ENCODE measurements around the gene MOB3B. TPM values are rescaled to one million over a fixed set of nuclear protein-coding genes. Genes with fewer than 3 reads are reported as not detected.

Gene MOB3B
- total and polyA plus RNA-seq, 2 donors (not counting 1 experiment from before 2014, with no cell fraction given) = under 0.01 to 0.15 TPM

DNA sequence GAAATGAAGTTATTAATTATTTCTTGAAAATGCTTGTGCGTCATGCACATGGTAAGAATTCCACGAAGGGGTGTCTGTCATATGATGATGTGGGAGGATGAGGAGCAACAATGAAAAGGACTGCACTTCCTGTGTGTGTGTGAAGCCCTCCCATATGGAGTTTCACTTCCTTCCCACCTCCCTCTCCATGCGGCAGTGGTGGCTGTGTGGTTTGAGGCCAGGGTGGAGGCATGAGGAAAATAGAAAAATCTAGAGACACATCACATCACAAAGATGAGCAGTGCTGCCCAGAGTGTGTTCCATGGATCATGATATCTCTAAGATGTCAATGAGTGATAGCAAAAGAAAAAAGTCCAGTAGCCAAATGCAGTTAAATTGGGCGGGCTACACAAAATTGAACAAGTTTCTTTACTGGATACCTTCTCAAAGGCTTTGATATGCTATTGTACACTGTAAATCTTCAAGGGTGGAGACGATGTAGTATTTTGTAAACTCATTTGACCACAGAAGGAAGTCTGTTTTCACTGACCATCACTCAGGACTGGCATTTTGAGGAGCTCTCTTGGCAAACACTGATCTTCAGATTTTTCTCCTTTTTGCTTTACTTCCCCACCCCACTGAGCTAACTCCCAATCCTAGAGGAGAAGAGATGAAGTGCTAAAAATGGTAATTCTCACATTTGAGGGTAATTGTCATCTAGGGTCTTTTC is 177.0 kb downstream of the MOB3B start:
- Histone ChIP-seq H3K27me3 (ENCODE audit: control insufficient read depth, insufficient read depth, low read length) (no peaks in the 10 kb centered on the region), H3K4me3 (replicated peaks in 1 of 4; ENCODE audit: control extremely low read depth in 1 of 4, insufficient read depth in 1 of 4, low read depth in 3 of 4, low read length in 4 of 4) (no peak overlapping the region), H3K36me3 (ENCODE audit: control insufficient read depth, insufficient read depth, low read length) (no peaks in the 10 kb centered on the region), H3K4me1 (ENCODE audit: control insufficient read depth, extremely low read depth, insufficient read depth, low read length) (no peaks in the 10 kb centered on the region), H3K9me3 (ENCODE audit: control insufficient read depth, insufficient read depth, low read depth, low read length) (no peaks in the 10 kb centered on the region), H3K27ac (ENCODE audit: insufficient read depth, low read length) (no peak overlapping the region), H3K9ac (ENCODE audit: insufficient read depth, low read length) (no peak overlapping the region), H3K4me2 (ENCODE audit: extremely low read depth, insufficient read depth, low read length) (no peak overlapping the region), H3K79me2 (ENCODE audit: control insufficient read depth, insufficient read depth, low read length) (no peaks in the 10 kb centered on the region), H2AFZ (ENCODE audit: low read length) (no peak overlapping the region), H4K20me1 (ENCODE audit: control insufficient read depth, extremely low read depth, insufficient read depth, low read length) (no peaks in the 10 kb centered on the region)
- DNase-seq (ENCODE audit: low read depth in 2 of 2) = no peak
- TF ChIP-seq, protein P1, sequence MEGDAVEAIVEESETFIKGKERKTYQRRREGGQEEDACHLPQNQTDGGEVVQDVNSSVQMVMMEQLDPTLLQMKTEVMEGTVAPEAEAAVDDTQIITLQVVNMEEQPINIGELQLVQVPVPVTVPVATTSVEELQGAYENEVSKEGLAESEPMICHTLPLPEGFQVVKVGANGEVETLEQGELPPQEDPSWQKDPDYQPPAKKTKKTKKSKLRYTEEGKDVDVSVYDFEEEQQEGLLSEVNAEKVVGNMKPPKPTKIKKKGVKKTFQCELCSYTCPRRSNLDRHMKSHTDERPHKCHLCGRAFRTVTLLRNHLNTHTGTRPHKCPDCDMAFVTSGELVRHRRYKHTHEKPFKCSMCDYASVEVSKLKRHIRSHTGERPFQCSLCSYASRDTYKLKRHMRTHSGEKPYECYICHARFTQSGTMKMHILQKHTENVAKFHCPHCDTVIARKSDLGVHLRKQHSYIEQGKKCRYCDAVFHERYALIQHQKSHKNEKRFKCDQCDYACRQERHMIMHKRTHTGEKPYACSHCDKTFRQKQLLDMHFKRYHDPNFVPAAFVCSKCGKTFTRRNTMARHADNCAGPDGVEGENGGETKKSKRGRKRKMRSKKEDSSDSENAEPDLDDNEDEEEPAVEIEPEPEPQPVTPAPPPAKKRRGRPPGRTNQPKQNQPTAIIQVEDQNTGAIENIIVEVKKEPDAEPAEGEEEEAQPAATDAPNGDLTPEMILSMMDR (conservative IDR thresholded peaks at IDR 0.05 in 1 of 2, IDR thresholded peaks at IDR 0.05 in 1 of 2; ENCODE audit: low read depth in 1 of 2, low read length in 2 of 2) = no peak
- no peak for TF ChIP-seq EZH2 (IDR thresholded peaks at IDR 0.05; ENCODE audit: low read length, missing control alignments)

DNA sequence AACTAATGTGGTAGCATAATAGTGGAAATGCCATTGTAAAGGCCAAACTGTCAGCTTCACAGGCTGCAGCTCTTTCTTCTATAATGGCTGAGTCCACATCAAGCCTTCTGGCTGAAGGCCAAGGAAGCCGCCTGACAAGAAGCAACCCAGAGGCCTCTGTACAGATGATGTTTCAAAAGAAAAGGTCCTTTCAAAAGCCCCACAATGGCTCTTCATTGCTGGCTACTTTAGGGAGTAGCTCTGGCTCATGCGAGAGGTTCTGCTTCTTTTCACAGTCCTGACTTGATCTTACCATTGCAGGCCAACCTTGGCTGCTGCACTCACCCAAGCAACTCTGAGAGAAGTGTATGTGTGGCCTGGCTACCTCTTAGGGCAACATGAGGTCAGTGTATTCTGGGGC is 178.2 kb downstream of the MOB3B start:
- H3K27me3 ChIP-seq (ENCODE audit: control insufficient read depth, insufficient read depth, low read length) = no peaks in the 10 kb centered on the region
- H4K20me1 ChIP-seq (ENCODE audit: control insufficient read depth, extremely low read depth, insufficient read depth, low read length) = no peaks in the 10 kb centered on the region
- H3K27ac ChIP-seq (ENCODE audit: insufficient read depth, low read length) = no peak overlapping the region
- TF ChIP-seq EZH2 (IDR thresholded peaks at IDR 0.05; ENCODE audit: low read length, missing control alignments) = no peak
- H3K9me3 ChIP-seq (ENCODE audit: control insufficient read depth, insufficient read depth, low read depth, low read length) = no peaks in the 10 kb centered on the region
- H3K4me3 ChIP-seq (replicated peaks in 1 of 4; ENCODE audit: control extremely low read depth in 1 of 4, insufficient read depth in 1 of 4, low read depth in 3 of 4, low read length in 4 of 4) = no peak overlapping the region
- no peaks in the 10 kb centered on the region for H3K4me1 ChIP-seq (ENCODE audit: control insufficient read depth, extremely low read depth, insufficient read depth, low read length)
- no peak overlapping the region for H3K4me2 ChIP-seq (ENCODE audit: extremely low read depth, insufficient read depth, low read length)
- no peak overlapping the region for H2AFZ ChIP-seq (ENCODE audit: low read length)
- H3K79me2 ChIP-seq (ENCODE audit: control insufficient read depth, insufficient read depth, low read length) = no peaks in the 10 kb centered on the region
- DNase-seq (ENCODE audit: low read depth in 2 of 2) = peak in 1 of 2 donors; percentile 11
- no peak overlapping the region for H3K9ac ChIP-seq (ENCODE audit: insufficient read depth, low read length)
- no peaks in the 10 kb centered on the region for H3K36me3 ChIP-seq (ENCODE audit: control insufficient read depth, insufficient read depth, low read length)

DNA sequence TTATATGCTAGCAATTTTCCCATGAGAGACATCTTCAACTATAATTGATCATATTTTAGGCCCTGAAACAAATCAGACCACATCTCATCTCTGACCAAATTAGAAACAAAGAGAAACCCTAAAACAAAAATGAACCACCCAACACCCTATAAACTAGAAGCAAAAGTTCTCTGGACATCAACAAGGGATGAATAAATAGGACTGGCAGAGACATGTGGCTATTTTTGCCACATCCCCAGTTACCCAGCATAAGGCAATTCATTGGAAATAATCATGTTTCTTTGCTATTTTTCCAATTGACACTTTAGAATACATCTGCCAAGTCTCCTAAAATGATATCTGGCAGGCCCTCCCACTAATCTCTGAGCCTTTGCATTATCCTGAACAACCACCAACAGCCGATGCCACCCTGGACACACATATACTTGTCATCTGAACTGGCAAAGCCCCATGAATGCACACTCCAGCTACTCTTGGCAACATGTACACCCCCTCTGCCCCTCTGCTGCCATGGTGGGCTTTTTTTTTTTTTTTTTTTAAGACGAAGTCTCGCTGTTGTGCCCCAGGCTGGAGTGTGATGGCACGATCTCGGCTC is 179.1 kb downstream of the MOB3B start:
- no peak overlapping the region for H3K27ac ChIP-seq (ENCODE audit: insufficient read depth, low read length)
- no peaks in the 10 kb centered on the region for H3K4me1 ChIP-seq (ENCODE audit: control insufficient read depth, extremely low read depth, insufficient read depth, low read length)
- H4K20me1 ChIP-seq (ENCODE audit: control insufficient read depth, extremely low read depth, insufficient read depth, low read length) = no peaks in the 10 kb centered on the region

More for the DNA sequence above, 179.1 kb downstream of the MOB3B start:
- H3K9me3 ChIP-seq (ENCODE audit: control insufficient read depth, insufficient read depth, low read depth, low read length) = no peaks in the 10 kb centered on the region
- H3K4me2 ChIP-seq (ENCODE audit: extremely low read depth, insufficient read depth, low read length) = no peak overlapping the region
- H3K79me2 ChIP-seq (ENCODE audit: control insufficient read depth, insufficient read depth, low read length) = no peaks in the 10 kb centered on the region
- no peak overlapping the region for H3K9ac ChIP-seq (ENCODE audit: insufficient read depth, low read length)
- no peak for DNase-seq (ENCODE audit: low read depth in 2 of 2)
- H2AFZ ChIP-seq (ENCODE audit: low read length) = no peak overlapping the region
- no peaks in the 10 kb centered on the region for H3K36me3 ChIP-seq (ENCODE audit: control insufficient read depth, insufficient read depth, low read length)
- H3K27me3 ChIP-seq (ENCODE audit: control insufficient read depth, insufficient read depth, low read length) = no peaks in the 10 kb centered on the region
- TF ChIP-seq EZH2 (IDR thresholded peaks at IDR 0.05; ENCODE audit: low read length, missing control alignments) = no peak
- TF ChIP-seq, protein P1 (conservative IDR thresholded peaks at IDR 0.05 in 1 of 2, IDR thresholded peaks at IDR 0.05 in 1 of 2; ENCODE audit: low read depth in 1 of 2, low read length in 2 of 2) = no peak
- no peak overlapping the region for H3K4me3 ChIP-seq (replicated peaks in 1 of 4; ENCODE audit: control extremely low read depth in 1 of 4, insufficient read depth in 1 of 4, low read depth in 3 of 4, low read length in 4 of 4)
